ENCODE results near the gene NDST1.

The NDST1 gene

GRCh38 chr5:150601491-150602345 lies 93.8 kb downstream of the NDST1 start:
- Histone ChIP-seq H3K27ac (ENCODE audit: low read length) (no peak overlapping the region), H3K9me3 (ENCODE audit: control insufficient read depth, low read depth, low read length) (no peaks in the 10 kb centered on the region), H3K9ac (ENCODE audit: low read length) (no peak overlapping the region), H3K27me3 (ENCODE audit: control insufficient read depth, insufficient read depth, low read length) (no peaks in the 10 kb centered on the region), H3K4me1 (ENCODE audit: control insufficient read depth, low read depth, low read length) (no peaks in the 10 kb centered on the region), H3K36me3 (ENCODE audit: control insufficient read depth, low read depth, low read length) (no peaks in the 10 kb centered on the region), H3K4me3 (ENCODE audit: low read length) (no peak overlapping the region)

DNA sequence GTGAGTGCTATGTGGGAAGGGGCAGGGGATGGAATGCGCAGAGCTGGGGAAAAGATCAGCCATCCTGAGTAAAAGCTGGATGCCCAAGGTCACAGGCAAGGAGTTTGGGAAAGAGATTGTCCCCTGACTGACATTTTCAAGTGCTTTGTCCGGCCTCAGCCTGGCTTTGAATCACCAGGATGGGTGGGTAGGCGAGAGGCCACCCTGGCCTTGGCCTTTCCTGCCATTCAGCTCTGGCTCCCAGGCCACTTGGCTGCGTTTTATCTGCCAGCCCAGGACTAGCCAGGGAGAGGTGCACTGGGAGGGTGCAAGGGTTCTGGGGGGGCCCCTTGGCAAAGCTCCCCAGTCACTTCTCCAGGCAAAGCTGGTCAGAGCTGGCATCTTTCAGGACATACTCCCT lies 95.1 kb downstream of the NDST1 start:
- Histone ChIP-seq H3K9me3 (ENCODE audit: control insufficient read depth, low read depth, low read length) (no peaks in the 10 kb centered on the region), H3K9ac (ENCODE audit: low read length) (no peak overlapping the region), H3K4me3 (ENCODE audit: low read length) (no peak overlapping the region), H3K27ac (ENCODE audit: low read length) (no peak overlapping the region), H3K4me1 (ENCODE audit: control insufficient read depth, low read depth, low read length) (no peaks in the 10 kb centered on the region), H3K36me3 (ENCODE audit: control insufficient read depth, low read depth, low read length) (no peaks in the 10 kb centered on the region), H3K27me3 (ENCODE audit: control insufficient read depth, insufficient read depth, low read length) (no peaks in the 10 kb centered on the region)

- Histone ChIP-seq H3K27ac (ENCODE audit: low read length) (no peak overlapping the region), H3K9ac (ENCODE audit: low read length) (no peak overlapping the region), H3K36me3 (ENCODE audit: control insufficient read depth, low read depth, low read length) (no peaks in the 10 kb centered on the region), H3K4me1 (ENCODE audit: control insufficient read depth, low read depth, low read length) (no peaks in the 10 kb centered on the region), H3K27me3 (ENCODE audit: control insufficient read depth, insufficient read depth, low read length) (no peaks in the 10 kb centered on the region), H3K4me3 (ENCODE audit: low read length) (no peak overlapping the region), H3K9me3 (ENCODE audit: control insufficient read depth, low read depth, low read length) (no peaks in the 10 kb centered on the region)
Measured at GRCh38 chr5:150603491-150603890, 95.6 kb downstream of the NDST1 start.

DNA sequence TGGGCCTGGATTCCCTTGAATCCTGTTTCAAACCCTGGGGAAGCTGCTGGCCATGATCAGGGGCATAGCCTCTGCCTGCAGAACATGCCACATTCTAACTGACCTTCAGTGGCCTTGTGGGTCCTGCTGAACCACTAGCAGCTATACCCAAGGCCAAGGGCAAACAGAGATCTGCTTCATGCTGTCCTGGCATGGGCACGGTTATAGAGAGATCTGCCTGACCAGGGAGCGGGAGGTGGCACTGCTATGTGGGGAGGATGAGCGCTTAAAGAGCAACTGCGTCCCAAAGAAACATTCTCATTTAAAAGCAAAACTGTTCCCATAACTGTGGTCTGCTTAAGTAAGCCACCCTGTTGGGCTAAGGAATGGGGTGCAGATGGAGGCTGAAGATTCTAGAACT lies 96.1 kb downstream of the NDST1 start:
- Histone ChIP-seq H3K27me3 (ENCODE audit: control insufficient read depth, insufficient read depth, low read length) (no peaks in the 10 kb centered on the region), H3K4me3 (ENCODE audit: low read length) (no peak overlapping the region)

DNA sequence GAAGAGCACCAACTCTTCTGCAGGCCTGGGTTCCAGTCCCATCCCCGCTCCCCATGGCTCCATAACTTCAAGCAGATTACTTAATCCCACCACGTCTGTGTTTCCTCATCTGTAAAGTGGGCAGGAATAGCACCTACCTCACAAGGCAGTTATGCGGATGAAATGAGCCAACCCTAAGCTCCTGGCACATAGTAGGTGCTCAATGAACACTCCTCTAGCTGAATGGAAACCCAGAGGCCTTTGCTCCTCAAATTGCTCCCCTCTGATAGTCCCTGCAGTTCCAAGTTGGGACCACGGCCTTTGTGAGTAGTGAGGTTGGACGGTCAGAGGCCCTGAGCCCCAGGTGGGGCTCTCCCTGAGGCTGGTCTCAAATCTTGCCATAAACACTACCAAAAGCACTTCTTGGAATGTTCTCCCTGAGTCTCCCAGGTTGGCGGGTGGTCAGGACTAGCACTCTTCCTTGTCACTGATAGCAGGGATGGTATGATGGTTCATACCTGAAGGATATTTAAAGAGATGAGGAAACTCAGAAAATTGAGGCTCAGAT lies 97.0 kb downstream of the NDST1 start:
- H3K4me3 ChIP-seq (ENCODE audit: low read length): no peak overlapping the region
- H3K9ac ChIP-seq (ENCODE audit: low read length): no peak overlapping the region
- H3K4me1 ChIP-seq (ENCODE audit: control insufficient read depth, low read depth, low read length): no peaks in the 10 kb centered on the region
- no peaks in the 10 kb centered on the region for H3K27me3 ChIP-seq (ENCODE audit: control insufficient read depth, insufficient read depth, low read length)
- H3K36me3 ChIP-seq (ENCODE audit: control insufficient read depth, low read depth, low read length): no peaks in the 10 kb centered on the region
- H3K9me3 ChIP-seq (ENCODE audit: control insufficient read depth, low read depth, low read length): no peaks in the 10 kb centered on the region
- no peak overlapping the region for H3K27ac ChIP-seq (ENCODE audit: low read length)

More for the DNA sequence above, 96.1 kb downstream of the NDST1 start:
- Histone ChIP-seq H3K27ac (ENCODE audit: low read length) (no peak overlapping the region), H3K9ac (ENCODE audit: low read length) (no peak overlapping the region), H3K36me3 (ENCODE audit: control insufficient read depth, low read depth, low read length) (no peaks in the 10 kb centered on the region), H3K9me3 (ENCODE audit: control insufficient read depth, low read depth, low read length) (no peaks in the 10 kb centered on the region), H3K4me1 (ENCODE audit: control insufficient read depth, low read depth, low read length) (no peaks in the 10 kb centered on the region)

GRCh38 chr5:150605546-150605945 lies 97.6 kb downstream of the NDST1 start:
- H3K4me1 ChIP-seq (ENCODE audit: control insufficient read depth, low read depth, low read length): no peaks in the 10 kb centered on the region
- no peaks in the 10 kb centered on the region for H3K9me3 ChIP-seq (ENCODE audit: control insufficient read depth, low read depth, low read length)
- no peaks in the 10 kb centered on the region for H3K27me3 ChIP-seq (ENCODE audit: control insufficient read depth, insufficient read depth, low read length)
- H3K4me3 ChIP-seq (ENCODE audit: low read length): no peak overlapping the region
- no peaks in the 10 kb centered on the region for H3K36me3 ChIP-seq (ENCODE audit: control insufficient read depth, low read depth, low read length)
- no peak overlapping the region for H3K9ac ChIP-seq (ENCODE audit: low read length)
- H3K27ac ChIP-seq (ENCODE audit: low read length): no peak overlapping the region

GRCh38 chr5:150606476-150606875 lies 98.5 kb downstream of the NDST1 start:
- H3K9me3 ChIP-seq (ENCODE audit: control insufficient read depth, low read depth, low read length): no peaks in the 10 kb centered on the region
- H3K9ac ChIP-seq (ENCODE audit: low read length): no peak overlapping the region
- H3K27me3 ChIP-seq (ENCODE audit: control insufficient read depth, insufficient read depth, low read length): no peaks in the 10 kb centered on the region
- H3K36me3 ChIP-seq (ENCODE audit: control insufficient read depth, low read depth, low read length): no peaks in the 10 kb centered on the region
- H3K4me3 ChIP-seq (ENCODE audit: low read length): no peak overlapping the region
- no peaks in the 10 kb centered on the region for H3K4me1 ChIP-seq (ENCODE audit: control insufficient read depth, low read depth, low read length)
- H3K27ac ChIP-seq (ENCODE audit: low read length): no peak overlapping the region

GRCh38 chr5:150607105-150607504 lies 99.2 kb downstream of the NDST1 start:
- Histone ChIP-seq H3K27ac (ENCODE audit: low read length) (no peak overlapping the region), H3K9me3 (ENCODE audit: control insufficient read depth, low read depth, low read length) (no peaks in the 10 kb centered on the region), H3K4me1 (ENCODE audit: control insufficient read depth, low read depth, low read length) (no peaks in the 10 kb centered on the region), H3K9ac (ENCODE audit: low read length) (no peak overlapping the region), H3K36me3 (ENCODE audit: control insufficient read depth, low read depth, low read length) (no peaks in the 10 kb centered on the region), H3K4me3 (ENCODE audit: low read length) (no peak overlapping the region), H3K27me3 (ENCODE audit: control insufficient read depth, insufficient read depth, low read length) (no peaks in the 10 kb centered on the region)
